Measurements from ENCODE around the gene RBPMS2. TPM values are rescaled to one million over a fixed set of nuclear protein-coding genes. Genes with fewer than 3 reads are reported as not detected.

RBPMS2 gene
- polyA plus RNA-seq, 1 donor (not counting 4 experiments of a cell fraction or from before 2014, with no cell fraction given) = not detected

- peaks cover 7% of the 10 kb centered on the region for H3K4me1 ChIP-seq (ENCODE audit: control insufficient read depth, extremely low read depth, insufficient read depth, low read length)
- no peak overlapping the region for H3K4me2 ChIP-seq (ENCODE audit: control insufficient read depth, extremely low read depth, insufficient read depth, low read depth, low read length)
- H3K9me3 ChIP-seq (ENCODE audit: control insufficient read depth, low read depth, low read length) = no peaks in the 10 kb centered on the region
- no peak for DNase-seq (ENCODE audit: low read depth, low spot score)
- H3K27me3 ChIP-seq (ENCODE audit: control insufficient read depth, extremely low read depth, insufficient read depth, low read length) = peaks cover 30% of the 10 kb centered on the region
- FAIRE-seq = no peak
- TF ChIP-seq EZH2 (IDR thresholded peaks at IDR 0.05; ENCODE audit: low read length) (no peak), CTCF (optimal IDR thresholded peaks at IDR 0.05 in 1 of 3, IDR thresholded peaks at IDR 0.05 in 1 of 3, conservative IDR thresholded peaks at IDR 0.05 in 1 of 3; ENCODE audit: extremely low read depth in 1 of 3, insufficient read depth in 2 of 3, low read length in 3 of 3) (no peak)
- H3K79me2 ChIP-seq (ENCODE audit: control insufficient read depth, insufficient read depth, low read length) = no peaks in the 10 kb centered on the region
- H3K9me1 ChIP-seq (ENCODE audit: control insufficient read depth, extremely low read depth, insufficient read depth, low read length) = no peaks in the 10 kb centered on the region
- H3K4me3 ChIP-seq (ENCODE audit: control insufficient read depth in 2 of 3, extremely low read depth in 1 of 3, insufficient read depth in 2 of 3, low read depth in 1 of 3, low read length in 3 of 3) = no peak overlapping the region
- H3K9ac ChIP-seq (ENCODE audit: control insufficient read depth, extremely low read depth, insufficient read depth, low read length) = no peak overlapping the region
- H3K27ac ChIP-seq (ENCODE audit: control insufficient read depth, insufficient read depth, low read length) = no peak overlapping the region
- H3K36me3 ChIP-seq (ENCODE audit: control insufficient read depth in 2 of 2, extremely low read depth in 1 of 2, insufficient read depth in 2 of 2, low read length in 2 of 2) = no peaks in the 10 kb centered on the region
- H4K20me1 ChIP-seq (ENCODE audit: control insufficient read depth, extremely low read depth, insufficient read depth, low read length) = no peaks in the 10 kb centered on the region
- no peak overlapping the region for H2AFZ ChIP-seq (ENCODE audit: control insufficient read depth, low read length)
- dilution Hi-C loops (cut with MboI; ENCODE audit: extremely low pct_ligation_motif_present, low sequenced_read_pairs) = no loop called here
Observed at GRCh38 chr15:64751464-64751863, 23.9 kb downstream of the RBPMS2 start.

DNA sequence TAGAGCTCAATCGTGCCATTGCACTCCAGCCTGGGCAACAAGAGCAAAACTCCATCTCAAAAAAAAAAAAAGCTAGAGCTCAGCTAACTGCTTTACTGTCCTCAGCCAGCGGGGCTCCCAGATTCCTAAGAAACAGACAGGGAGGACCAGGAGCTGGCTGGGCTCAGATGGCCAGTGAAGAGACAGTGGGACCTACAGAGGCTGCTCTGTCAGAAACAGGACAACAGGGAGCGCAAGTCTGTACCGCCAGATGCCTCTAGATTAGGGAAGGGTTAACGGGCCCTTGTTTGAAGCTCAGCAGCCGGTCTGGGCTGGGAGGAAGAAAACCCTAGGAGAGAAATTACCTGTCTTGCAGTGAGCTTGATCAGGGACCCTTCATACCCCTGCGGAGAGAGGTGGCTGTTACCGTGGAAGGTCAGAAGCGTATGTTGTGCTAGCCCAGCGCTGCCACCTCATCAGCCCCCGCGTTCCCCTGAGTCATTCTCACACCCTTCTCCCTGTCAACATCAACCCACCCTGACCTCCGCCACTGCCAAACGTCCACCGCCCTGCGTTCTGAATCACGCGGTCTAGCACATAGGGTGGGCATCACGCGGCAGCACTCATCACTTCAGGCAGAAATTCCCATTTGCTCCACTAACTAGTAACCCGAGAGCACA, 25.3 kb downstream of the RBPMS2 start:
- Histone ChIP-seq H3K9me1 (ENCODE audit: control insufficient read depth, extremely low read depth, insufficient read depth, low read length) (no peaks in the 10 kb centered on the region), H3K27ac (ENCODE audit: control insufficient read depth, insufficient read depth, low read length) (no peak overlapping the region), H3K4me2 (ENCODE audit: control insufficient read depth, extremely low read depth, insufficient read depth, low read depth, low read length) (no peak overlapping the region), H3K79me2 (ENCODE audit: control insufficient read depth, insufficient read depth, low read length) (no peaks in the 10 kb centered on the region), H3K4me3 (ENCODE audit: control insufficient read depth in 2 of 3, extremely low read depth in 1 of 3, insufficient read depth in 2 of 3, low read depth in 1 of 3, low read length in 3 of 3) (no peak overlapping the region), H3K9ac (ENCODE audit: control insufficient read depth, extremely low read depth, insufficient read depth, low read length) (no peak overlapping the region), H3K27me3 (ENCODE audit: control insufficient read depth, extremely low read depth, insufficient read depth, low read length) (peaks cover 31% of the 10 kb centered on the region), H4K20me1 (ENCODE audit: control insufficient read depth, extremely low read depth, insufficient read depth, low read length) (no peaks in the 10 kb centered on the region), H2AFZ (ENCODE audit: control insufficient read depth, low read length) (no peak overlapping the region), H3K4me1 (ENCODE audit: control insufficient read depth, extremely low read depth, insufficient read depth, low read length) (peaks cover 7% of the 10 kb centered on the region), H3K9me3 (ENCODE audit: control insufficient read depth, low read depth, low read length) (no peaks in the 10 kb centered on the region), H3K36me3 (ENCODE audit: control insufficient read depth in 2 of 2, extremely low read depth in 1 of 2, insufficient read depth in 2 of 2, low read length in 2 of 2) (no peaks in the 10 kb centered on the region)
- dilution Hi-C loops (cut with MboI; ENCODE audit: extremely low pct_ligation_motif_present, low sequenced_read_pairs) = no loop called here
- TF ChIP-seq EZH2 (IDR thresholded peaks at IDR 0.05; ENCODE audit: low read length) = no peak
- TF ChIP-seq CTCF (optimal IDR thresholded peaks at IDR 0.05 in 1 of 3, IDR thresholded peaks at IDR 0.05 in 1 of 3, conservative IDR thresholded peaks at IDR 0.05 in 1 of 3; ENCODE audit: extremely low read depth in 1 of 3, insufficient read depth in 2 of 3, low read length in 3 of 3) = no peak
- DNase-seq (ENCODE audit: low read depth, low spot score) = no peak
- no peak for FAIRE-seq

Data from keratinocyte (primary cell).